K562 (cell line): ENCODE data around the gene COL9A2. TPM values are rescaled to one million over a fixed set of nuclear protein-coding genes. Genes with fewer than 3 reads are reported as not detected.
A peak's percentile ranks its signal among the peaks of the same experiment; 100 is the strongest.

Experiments
- CHD2 ChIP-seq: IDR thresholded peaks from 2 replicates; pipeline ENCODE4 v1.6.1; 2011; ENCODE audit warnings: low read depth, low read length
- DMBX1 ChIP-seq: fragments of 250-450 bp; sonication (Bioruptor Pico); IDR thresholded peaks from 2 replicates; pipeline ENCODE4 v1.8.0; 2022; ENCODE audit warnings: inconsistent platforms, mild to moderate bottlenecking, moderate library complexity, borderline replicate concordance
- ELF4 ChIP-seq: fragments of 450-650 bp; formaldehyde crosslinking; IDR thresholded peaks from 2 replicates; pipeline ENCODE4 v1.4.0; 2022; ENCODE audit warnings: missing genetic modification characterization
- GABPB1 ChIP-seq: sonication (generic); formaldehyde crosslinking; IDR thresholded peaks from 2 replicates; pipeline ENCODE4 v1.8.0; 2022; ENCODE audit warnings: mild to moderate bottlenecking, missing genetic modification reagents
- NFIC ChIP-seq: fragments of 450-650 bp; IDR thresholded peaks from 2 replicates; pipeline ENCODE4 v1.6.1; 2017; ENCODE audit warnings: mild to moderate bottlenecking, inconsistent platforms
- PHF20 ChIP-seq: fragments of 450-650 bp; IDR thresholded peaks from 2 replicates; pipeline ENCODE4 v1.6.1; 2018; ENCODE audit not compliant: partially characterized antibody
- PHF8 ChIP-seq: fragments of 200-600 bp; sonication (generic); IDR thresholded peaks from 2 replicates; pipeline ENCODE4 v1.6.1; 2012; ENCODE audit warnings: mixed run types, mild to moderate bottlenecking, inconsistent platforms, low read length, moderate library complexity, borderline replicate concordance
- POLR2A ChIP-seq: fragments of 450-650 bp; conservative IDR thresholded peaks from 2 replicates; pipeline ENCODE4 v1.6.1; 2016
- POLR2G ChIP-seq: fragments of 200-400 bp; formaldehyde crosslinking; IDR thresholded peaks from 2 replicates; pipeline ENCODE4 v1.6.1; 2017; ENCODE audit warnings: low read depth, mild to moderate bottlenecking, antibody characterized with exemption, low read length, moderate library complexity
- SAP30 ChIP-seq: fragments of 200-600 bp; sonication (generic); IDR thresholded peaks from 2 replicates; pipeline ENCODE4 v1.6.1; 2012; ENCODE audit warnings: borderline replicate concordance, low read depth, mild to moderate bottlenecking, moderate library complexity, low read length, control low read depth, inconsistent platforms; ENCODE audit not compliant: insufficient read depth, poor library complexity, severe bottlenecking
- SMAD4 ChIP-seq: fragments of 250-450 bp; sonication (Bioruptor Pico); conservative IDR thresholded peaks from 2 replicates; pipeline ENCODE4 v1.8.0; 2021; ENCODE audit warnings: inconsistent platforms, mild to moderate bottlenecking, moderate library complexity
- SMARCA4 ChIP-seq: fragments of 450-650 bp; IDR thresholded peaks from 2 replicates; pipeline ENCODE4 v1.6.1; 2016
- TAF1 ChIP-seq: IDR thresholded peaks from 2 replicates; pipeline ENCODE4 v1.6.1; 2011; ENCODE audit warnings: mild to moderate bottlenecking, low read length, moderate library complexity; ENCODE audit not compliant: insufficient read depth, control insufficient read depth, severe bottlenecking; ENCODE audit errors: extremely low read depth
- TSC22D4 ChIP-seq: fragments of 450-650 bp; IDR thresholded peaks from 2 replicates; pipeline ENCODE4 v1.6.1; 2016; ENCODE audit warnings: missing genetic modification characterization, missing biosample characterization, control low read depth
- ZFX ChIP-seq: sonication (generic); formaldehyde crosslinking; IDR thresholded peaks from 2 replicates; pipeline ENCODE4 v1.8.0; 2022; ENCODE audit warnings: mild to moderate bottlenecking, missing genetic modification reagents, moderate library complexity
- polyA plus RNA-seq, 8 experiments: library from polyadenylated mRNA; depleted of rRNA in 4 of 8; stranded (reverse) in 5 of 8; unstranded in 3 of 8; fragments of >200 nt; fragmentation: Nextera tagmentation in 2 of 8; fragmentation: Illumina TruSeq in 1 of 8; extraction: Ambion mirVana in 2 of 8; extraction: Trizol in 1 of 8; gene quantifications; 2 replicates each; pipeline versions ENCODE4 v1.2.1 to v1.2.3, GENCODE V29; 2011 to 2014; ENCODE audit warnings: inconsistent platforms in 1 of 8, missing spikeins in 1 of 8
- total RNA-seq, 7 experiments: library from RNA; depleted of rRNA in 6 of 7; stranded (reverse); fragments of >200 nt in 6 of 7; fragmentation: Illumina TruSeq in 2 of 7; extraction: Trizol in 2 of 7; gene quantifications; 2 replicates each; pipeline versions ENCODE4 v1.2.1 to v1.2.3, GENCODE V29; 2011 to 2021; ENCODE audit warnings: low replicate concordance in 1 of 7
- TF ChIP-seq, protein P1 (sequence below): fragments of 200-800 bp; sonication (Bioruptor generic); IDR thresholded peaks from 2 replicates; pipeline ENCODE4 v1.6.1; 2017; ENCODE audit warnings: missing genetic modification characterization, missing compliant biosample characterization
- TF ChIP-seq, protein P2 (sequence below), 3 experiments: fragments of 200-800 bp in 1 of 3; sonication (Bioruptor generic) in 1 of 3; sonication (generic) in 1 of 3; formaldehyde crosslinking in 1 of 3; IDR thresholded peaks; 2 replicates each; pipeline versions ENCODE4 v1.6.1 to v1.8.0; 2016 to 2022; ENCODE audit warnings: mild to moderate bottlenecking in 2 of 3, missing compliant biosample characterization in 2 of 3, missing genetic modification characterization in 2 of 3, missing genetic modification reagents in 1 of 3
- TF ChIP-seq, protein P3 (sequence below): fragments of 450-650 bp; IDR thresholded peaks from 2 replicates; pipeline ENCODE4 v1.6.1; 2017; ENCODE audit warnings: antibody characterized with exemption
- TF ChIP-seq, protein P4 (sequence below): fragments of 250-450 bp; sonication (Bioruptor Pico); IDR thresholded peaks from 2 replicates; pipeline ENCODE4 v1.8.0; 2022; ENCODE audit warnings: inconsistent platforms
- TF ChIP-seq, protein P5 (sequence below): sonication (generic); formaldehyde crosslinking; IDR thresholded peaks from 2 replicates; pipeline ENCODE4 v1.8.0; 2022; ENCODE audit warnings: mild to moderate bottlenecking, missing genetic modification reagents

Gene COL9A2
- total and polyA plus RNA-seq, 9 of the 15 experiments (the other 6 are each of a cell fraction or from before 2014, with no cell fraction given), result 0.03 to 2.2 (median 0.31) TPM

DNA sequence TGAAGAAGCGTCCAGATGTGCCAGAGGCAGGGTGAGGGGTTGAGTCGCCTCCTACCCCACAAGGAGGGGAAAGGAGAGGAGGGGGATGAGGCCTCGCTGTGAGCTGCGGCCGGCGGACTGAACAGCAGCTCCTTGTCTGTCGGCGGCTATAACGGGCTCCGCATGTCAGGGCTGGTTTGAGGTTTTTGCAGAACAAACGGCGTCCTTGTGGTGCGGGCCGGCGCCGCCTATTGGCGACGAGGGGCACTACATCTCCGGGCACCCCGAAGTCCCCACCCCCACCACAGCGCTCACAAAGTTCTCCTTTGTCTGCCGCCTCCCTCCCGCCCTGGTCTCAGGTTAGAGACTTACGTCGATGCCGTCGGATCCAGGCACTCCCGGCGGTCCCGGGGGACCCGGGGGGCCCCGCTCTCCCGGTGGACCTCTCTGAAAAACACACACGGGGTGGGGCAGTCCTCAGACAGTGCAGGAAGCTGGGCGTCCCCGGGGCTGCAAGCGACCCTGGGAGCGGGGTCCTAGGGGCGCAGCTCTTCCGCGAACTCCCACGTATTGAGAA, 1.8 kb downstream of the COL9A2 start (continued):
- TF ChIP-seq, protein P1, sequence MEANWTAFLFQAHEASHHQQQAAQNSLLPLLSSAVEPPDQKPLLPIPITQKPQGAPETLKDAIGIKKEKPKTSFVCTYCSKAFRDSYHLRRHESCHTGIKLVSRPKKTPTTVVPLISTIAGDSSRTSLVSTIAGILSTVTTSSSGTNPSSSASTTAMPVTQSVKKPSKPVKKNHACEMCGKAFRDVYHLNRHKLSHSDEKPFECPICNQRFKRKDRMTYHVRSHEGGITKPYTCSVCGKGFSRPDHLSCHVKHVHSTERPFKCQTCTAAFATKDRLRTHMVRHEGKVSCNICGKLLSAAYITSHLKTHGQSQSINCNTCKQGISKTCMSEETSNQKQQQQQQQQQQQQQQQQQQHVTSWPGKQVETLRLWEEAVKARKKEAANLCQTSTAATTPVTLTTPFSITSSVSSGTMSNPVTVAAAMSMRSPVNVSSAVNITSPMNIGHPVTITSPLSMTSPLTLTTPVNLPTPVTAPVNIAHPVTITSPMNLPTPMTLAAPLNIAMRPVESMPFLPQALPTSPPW (CRISPR knock-in tag), result peak; percentile 56
- TF ChIP-seq GABPB1 (CRISPR knock-in tag) (peak; percentile 78), TSC22D4 (tag) (no peak), SAP30 (no peak), ELF4 (no peak), NFIC (peak; percentile 69), SMAD4 (peak; percentile 77), PHF20 (peak; percentile 19), SMARCA4 (0 out of 2 replicates have a peak, but pooled peaks have one; percentile 32), ZFX (CRISPR knock-in tag) (peak; percentile 44), POLR2G (peak; percentile 87), PHF8 (0 out of 2 replicates have a peak, but pooled peaks have one; percentile 29), CHD2 (peak; percentile 47; the same call in 1 of the 2 replicates), POLR2A (peak; percentile 43; the same call in 1 of the 2 replicates), TAF1 (peak; percentile 47), DMBX1 (peak; percentile 72; the same call in 1 of the 2 replicates)
- TF ChIP-seq, protein P2, sequence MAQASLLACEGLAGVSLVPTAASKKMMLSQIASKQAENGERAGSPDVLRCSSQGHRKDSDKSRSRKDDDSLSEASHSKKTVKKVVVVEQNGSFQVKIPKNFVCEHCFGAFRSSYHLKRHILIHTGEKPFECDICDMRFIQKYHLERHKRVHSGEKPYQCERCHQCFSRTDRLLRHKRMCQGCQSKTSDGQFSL (CRISPR knock-in tag; IDR thresholded peaks at IDR 0.05), result peak; percentile 50
- TF ChIP-seq, protein P2 (tag; IDR thresholded peaks at IDR 0.05), result no peak
- TF ChIP-seq, protein P3, sequence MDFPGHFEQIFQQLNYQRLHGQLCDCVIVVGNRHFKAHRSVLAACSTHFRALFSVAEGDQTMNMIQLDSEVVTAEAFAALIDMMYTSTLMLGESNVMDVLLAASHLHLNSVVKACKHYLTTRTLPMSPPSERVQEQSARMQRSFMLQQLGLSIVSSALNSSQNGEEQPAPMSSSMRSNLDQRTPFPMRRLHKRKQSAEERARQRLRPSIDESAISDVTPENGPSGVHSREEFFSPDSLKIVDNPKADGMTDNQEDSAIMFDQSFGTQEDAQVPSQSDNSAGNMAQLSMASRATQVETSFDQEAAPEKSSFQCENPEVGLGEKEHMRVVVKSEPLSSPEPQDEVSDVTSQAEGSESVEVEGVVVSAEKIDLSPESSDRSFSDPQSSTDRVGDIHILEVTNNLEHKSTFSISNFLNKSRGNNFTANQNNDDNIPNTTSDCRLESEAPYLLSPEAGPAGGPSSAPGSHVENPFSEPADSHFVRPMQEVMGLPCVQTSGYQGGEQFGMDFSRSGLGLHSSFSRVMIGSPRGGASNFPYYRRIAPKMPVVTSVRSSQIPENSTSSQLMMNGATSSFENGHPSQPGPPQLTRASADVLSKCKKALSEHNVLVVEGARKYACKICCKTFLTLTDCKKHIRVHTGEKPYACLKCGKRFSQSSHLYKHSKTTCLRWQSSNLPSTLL, result no peak
- TF ChIP-seq, protein P4, sequence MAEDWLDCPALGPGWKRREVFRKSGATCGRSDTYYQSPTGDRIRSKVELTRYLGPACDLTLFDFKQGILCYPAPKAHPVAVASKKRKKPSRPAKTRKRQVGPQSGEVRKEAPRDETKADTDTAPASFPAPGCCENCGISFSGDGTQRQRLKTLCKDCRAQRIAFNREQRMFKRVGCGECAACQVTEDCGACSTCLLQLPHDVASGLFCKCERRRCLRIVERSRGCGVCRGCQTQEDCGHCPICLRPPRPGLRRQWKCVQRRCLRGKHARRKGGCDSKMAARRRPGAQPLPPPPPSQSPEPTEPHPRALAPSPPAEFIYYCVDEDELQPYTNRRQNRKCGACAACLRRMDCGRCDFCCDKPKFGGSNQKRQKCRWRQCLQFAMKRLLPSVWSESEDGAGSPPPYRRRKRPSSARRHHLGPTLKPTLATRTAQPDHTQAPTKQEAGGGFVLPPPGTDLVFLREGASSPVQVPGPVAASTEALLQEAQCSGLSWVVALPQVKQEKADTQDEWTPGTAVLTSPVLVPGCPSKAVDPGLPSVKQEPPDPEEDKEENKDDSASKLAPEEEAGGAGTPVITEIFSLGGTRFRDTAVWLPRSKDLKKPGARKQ (CRISPR knock-in tag), result 0 out of 2 replicates have a peak, but pooled peaks have one; percentile 68
- TF ChIP-seq, protein P5, sequence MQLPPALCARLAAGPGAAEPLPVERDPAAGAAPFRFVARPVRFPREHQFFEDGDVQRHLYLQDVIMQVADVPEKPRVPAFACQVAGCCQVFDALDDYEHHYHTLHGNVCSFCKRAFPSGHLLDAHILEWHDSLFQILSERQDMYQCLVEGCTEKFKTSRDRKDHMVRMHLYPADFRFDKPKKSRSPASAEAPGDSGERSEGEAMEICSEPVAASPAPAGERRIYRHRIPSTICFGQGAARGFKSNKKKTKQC (CRISPR knock-in tag), result 0 out of 2 replicates have a peak, but pooled peaks have one; percentile 33
